Natural killer cell (primary cell): Measurements from ENCODE around the gene FOXP1. TPM values are rescaled to one million over a fixed set of nuclear protein-coding genes. Genes with fewer than 3 reads are reported as not detected.
A peak's percentile ranks its signal among the peaks of the same experiment; 100 is the strongest.

Experiments
- ATAC-seq, 3 donors: fragments of 150-1000 bp in 2 of 3; fragments of 200-7000 bp in 1 of 3; cut with Tn5 transposase; 1 replicate in 1 of 3; 2 replicates in 2 of 3; pipeline ENCODE4 v1.10.0; 2021; ENCODE audit warnings: mild to moderate bottlenecking in 2 of 3, moderate library complexity in 2 of 3
- DNase-seq, 2 donors: peaks; one replicate each; pipeline versions ENCODE4 v3.0.0 to v3.0.0-alpha.2; 2013 to 2021; ENCODE audit warnings: mixed read lengths in 1 of 2
- H3K27ac ChIP-seq: one replicate; pipeline ENCODE4 v1.5.1; 2013; ENCODE audit warnings: mild to moderate bottlenecking, low read length
- H3K27me3 ChIP-seq: one replicate; pipeline ENCODE4 v1.6.1; 2013; ENCODE audit warnings: low read length; ENCODE audit not compliant: control insufficient read depth, insufficient read depth
- H3K36me3 ChIP-seq: one replicate; pipeline ENCODE4 v1.6.1; 2013; ENCODE audit warnings: low read length; ENCODE audit not compliant: control insufficient read depth, insufficient read depth
- H3K4me1 ChIP-seq: one replicate; pipeline ENCODE4 v1.6.1; 2013; ENCODE audit warnings: low read length; ENCODE audit not compliant: control insufficient read depth, insufficient read depth
- H3K4me3 ChIP-seq: one replicate; pipeline ENCODE4 v1.5.1; 2013; ENCODE audit warnings: low read length
- H3K9me3 ChIP-seq: one replicate; pipeline ENCODE4 v1.6.1; 2013; ENCODE audit warnings: low read length; ENCODE audit not compliant: control insufficient read depth, insufficient read depth
- H3K27ac Mint-ChIP-seq, 2 donors: one replicate each; pipeline ENCODE4 v1.8.0; 2022; ENCODE audit warnings: mild to moderate bottlenecking in 2 of 2, mixed read lengths in 2 of 2, moderate library complexity in 1 of 2
- H3K27me3 Mint-ChIP-seq, 2 donors: one replicate each; pipeline ENCODE4 v1.8.0; 2022; ENCODE audit warnings: low read depth in 2 of 2, mixed read lengths in 2 of 2
- H3K36me3 Mint-ChIP-seq: one replicate; pipeline ENCODE4 v1.8.0; 2022; ENCODE audit warnings: mixed read lengths
- H3K4me1 Mint-ChIP-seq, 2 donors: one replicate each; pipeline ENCODE4 v1.8.0; 2022; ENCODE audit warnings: mixed read lengths in 2 of 2
- H3K4me3 Mint-ChIP-seq: one replicate; pipeline ENCODE4 v1.8.0; 2022; ENCODE audit warnings: mild to moderate bottlenecking, moderate library complexity, mixed read lengths
- H3K9me3 Mint-ChIP-seq, 2 donors: one replicate each; pipeline ENCODE4 v1.8.0; 2022; ENCODE audit warnings: mixed read lengths in 2 of 2
- CTCF ChIP-seq: fragments of 200-600 bp; IDR thresholded peaks from one replicate; pipeline ENCODE4 v1.8.0; 2022; ENCODE audit warnings: antibody characterized with exemption
- WGBS: methylation state at CpG from one replicate; pipeline ENCODE4 v1.1.7; 2013; ENCODE audit warnings: missing lambda C conversion rate; ENCODE audit not compliant: insufficient coverage; 5-methylcytosine and 5-hydroxymethylcytosine counted together
- intact Hi-C: fragments of 100-400 bp; cut with micrococcal nuclease; formaldehyde crosslinking; loops from one replicate; pipeline ENCODE4 v1.14.2; 2022
- total RNA-seq, 4 donors: library from RNA; stranded (reverse); fragments of 120-200 nt in 1 of 4; gene quantifications; one replicate each; pipeline versions ENCODE4 v1.2.3 to v1.2.4, GENCODE V29; 2013 to 2022

The FOXP1 gene
- total RNA-seq, 3 donors from 2014 or later (not counting 1 experiment from before 2014, with no cell fraction given) = 166 to 185 (median 166) TPM

GRCh38 chr3:71030748-71031147, 552.8 kb downstream of the FOXP1 start:
- ATAC-seq (no peak), DNase-seq (no peak)
- peaks cover 19% of the 10 kb centered on the region for H3K36me3 ChIP-seq
- Mint-ChIP-seq H3K27ac (peak overlapping the region in 1 of 2 donors; percentile 84), H3K4me3 (no peak overlapping the region), H3K4me1 (peaks cover 62 to 66% of the 10 kb centered on the region in 2 donors), H3K36me3 (no peaks in the 10 kb centered on the region), H3K9me3 (no peaks in the 10 kb centered on the region), H3K27me3 (no peaks in the 10 kb centered on the region)
- no peak for TF ChIP-seq CTCF
- intact Hi-C loops = no loop called here
- H3K9me3 ChIP-seq = no peaks in the 10 kb centered on the region
- no peak overlapping the region for H3K4me3 ChIP-seq
- no peaks in the 10 kb centered on the region for H3K27me3 ChIP-seq
- H3K4me1 ChIP-seq = peaks cover 8% of the 10 kb centered on the region
- 90% methylated on average over 4 of the region's 5 CpGs for WGBS
- H3K27ac ChIP-seq = peak overlapping the region; percentile 51

GRCh38 chr3:71029770-71030169, 553.8 kb downstream of the FOXP1 start:
- Histone ChIP-seq H3K27ac (no peak overlapping the region), H3K27me3 (no peaks in the 10 kb centered on the region), H3K4me1 (peaks cover 10% of the 10 kb centered on the region), H3K4me3 (no peak overlapping the region), H3K36me3 (peaks cover 18% of the 10 kb centered on the region), H3K9me3 (no peaks in the 10 kb centered on the region)
- H3K27ac Mint-ChIP-seq = no peak overlapping the region
- H3K4me1 Mint-ChIP-seq = peaks cover 62 to 66% of the 10 kb centered on the region in 2 donors
- DNase-seq (no peak), ATAC-seq (no peak)
- intact Hi-C loops = no loop called here
- H3K27me3 Mint-ChIP-seq = no peaks in the 10 kb centered on the region
- 94% methylated on average over 2 of the region's 3 CpGs for WGBS
- H3K9me3 Mint-ChIP-seq = no peaks in the 10 kb centered on the region
- no peak for TF ChIP-seq CTCF
- no peaks in the 10 kb centered on the region for H3K36me3 Mint-ChIP-seq
- no peak overlapping the region for H3K4me3 Mint-ChIP-seq

GRCh38 chr3:71028802-71029201, 554.7 kb downstream of the FOXP1 start:
- Histone ChIP-seq H3K4me1 (peaks cover 8% of the 10 kb centered on the region), H3K4me3 (no peak overlapping the region), H3K27ac (no peak overlapping the region), H3K36me3 (peaks cover 10% of the 10 kb centered on the region), H3K9me3 (no peaks in the 10 kb centered on the region), H3K27me3 (no peaks in the 10 kb centered on the region)
- no peak overlapping the region for H3K4me3 Mint-ChIP-seq
- intact Hi-C loops = no loop called here
- DNase-seq (no peak), ATAC-seq (no peak)
- TF ChIP-seq CTCF = no peak
- H3K9me3 Mint-ChIP-seq = no peaks in the 10 kb centered on the region
- H3K27ac Mint-ChIP-seq = no peak overlapping the region
- H3K27me3 Mint-ChIP-seq = no peaks in the 10 kb centered on the region
- 95% methylated on average over 7 of the region's 7 CpGs for WGBS
- H3K36me3 Mint-ChIP-seq = no peaks in the 10 kb centered on the region
- peaks cover 66 to 67% of the 10 kb centered on the region in 2 donors for H3K4me1 Mint-ChIP-seq

GRCh38 chr3:71028184-71028583, 555.3 kb downstream of the FOXP1 start:
- Mint-ChIP-seq H3K4me3 (no peak overlapping the region), H3K36me3 (no peaks in the 10 kb centered on the region), H3K27me3 (no peaks in the 10 kb centered on the region), H3K4me1 (peaks cover 65 to 70% of the 10 kb centered on the region in 2 donors), H3K9me3 (no peaks in the 10 kb centered on the region), H3K27ac (peak overlapping the region in 1 of 2 donors; percentile 83)
- no peak overlapping the region for H3K27ac ChIP-seq
- H3K9me3 ChIP-seq = no peaks in the 10 kb centered on the region
- intact Hi-C loops = no loop called here
- 94% methylated on average over 5 of the region's 5 CpGs for WGBS
- H3K36me3 ChIP-seq = peaks cover 10% of the 10 kb centered on the region
- no peak overlapping the region for H3K4me3 ChIP-seq
- TF ChIP-seq CTCF = no peak
- no peaks in the 10 kb centered on the region for H3K27me3 ChIP-seq
- DNase-seq (no peak), ATAC-seq (no peak)
- H3K4me1 ChIP-seq = peaks cover 8% of the 10 kb centered on the region
